Measurements from ENCODE around the gene PEF1. TPM values are rescaled to one million over a fixed set of nuclear protein-coding genes. Genes with fewer than 3 reads are reported as not detected.

Gene PEF1
- total and polyA plus RNA-seq, 2 donors (not counting 1 experiment from before 2014, with no cell fraction given) = 36.7 to 49.4 TPM

DNA sequence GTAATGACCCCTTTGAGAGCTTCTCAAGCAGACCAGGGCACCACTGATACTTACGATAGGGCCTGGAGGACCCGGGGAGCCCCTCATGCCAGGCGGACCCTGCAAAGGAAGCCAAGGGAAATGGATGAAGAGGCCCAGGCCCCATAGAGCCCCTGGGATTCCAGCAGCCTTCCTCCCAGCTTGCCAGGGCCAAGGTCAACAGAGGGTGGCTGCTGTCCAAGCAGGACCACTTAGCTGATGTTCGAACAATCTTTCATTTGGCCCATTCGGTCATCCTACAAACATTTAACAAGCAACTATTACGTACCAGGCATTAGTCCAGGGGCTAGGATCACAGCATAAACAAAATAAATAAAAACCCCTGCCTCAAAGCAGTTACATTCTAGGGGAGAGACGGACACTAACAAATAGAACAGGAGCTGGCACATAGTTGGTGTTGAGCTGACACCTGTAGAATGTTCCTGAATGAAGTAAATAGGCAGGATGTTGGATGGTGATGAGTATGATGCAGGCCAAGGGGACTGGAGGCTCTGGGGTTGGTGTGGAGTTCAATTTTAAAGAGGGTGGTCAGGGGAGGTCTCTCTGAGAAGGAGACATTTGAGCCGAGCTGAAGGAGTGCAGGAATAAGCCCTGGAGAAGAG lies 27.0 kb upstream of the PEF1 start:
- Histone ChIP-seq H3K36me3 (replicated peaks in 1 of 2; ENCODE audit: control extremely low read depth in 1 of 2, control insufficient read depth in 1 of 2, extremely low read depth in 1 of 2, insufficient read depth in 2 of 2, low read length in 1 of 2) (no peaks in the 10 kb centered on the region), H2AFZ (ENCODE audit: insufficient read depth, low read depth, low read length, poor library complexity, severe bottlenecking) (no peak overlapping the region), H3K27me3 (replicated peaks in 1 of 4; ENCODE audit: control extremely low read depth in 1 of 4, control insufficient read depth in 3 of 4, insufficient read depth in 4 of 4, low read length in 3 of 4) (peaks cover 0 to 29% (median 9%) of the 10 kb centered on the region in 4 experiments), H3K4me3 (ENCODE audit: control extremely low read depth in 1 of 5, extremely low read depth in 1 of 5, insufficient read depth in 1 of 5, low read depth in 2 of 5, low read length in 4 of 5) (no peak overlapping the region), H3K4me1 (ENCODE audit: control insufficient read depth in 2 of 2, insufficient read depth in 2 of 2, low read length in 2 of 2) (peaks cover 10 to 12% of the 10 kb centered on the region in 2 donors), H3K79me2 (ENCODE audit: control insufficient read depth, insufficient read depth, low read length) (no peaks in the 10 kb centered on the region), H3K9ac (ENCODE audit: low read length) (no peak overlapping the region), H3K4me2 (replicated peaks; ENCODE audit: low read depth, low read length, poor library complexity, severe bottlenecking) (no peak overlapping the region), H3K27ac (ENCODE audit: low read length in 2 of 2) (no peak overlapping the region), H3K9me3 (ENCODE audit: control extremely low read depth in 1 of 3, control insufficient read depth in 2 of 3, insufficient read depth in 1 of 3, low read length in 2 of 3) (no peaks in the 10 kb centered on the region), H4K20me1 (ENCODE audit: control insufficient read depth, insufficient read depth, low read length, poor library complexity, severe bottlenecking) (no peaks in the 10 kb centered on the region)
- Mint-ChIP-seq H3K27me3 (peaks cover 40% of the 10 kb centered on the region), H3K9me3 (ENCODE audit: insufficient read depth) (no peaks in the 10 kb centered on the region), H3K4me1 (peaks cover 10% of the 10 kb centered on the region), H3K4me3 (no peak overlapping the region), H3K27ac (no peak overlapping the region)
- CTCF ChIA-PET = interaction anchor here (1.3 kb wide), 1 partner anchor 292 kb away, joined by 3 read pairs; no protein-coding TSS in a partner anchor
- ATAC-seq (ENCODE audit: low read depth) (no peak), DNase-seq (no peak)
- POLR2A ChIA-PET = no interaction called here
- 90% methylated on average over 7 of the region's 8 CpGs for WGBS (ENCODE audit: insufficient coverage)
- TF ChIP-seq, protein P1, sequence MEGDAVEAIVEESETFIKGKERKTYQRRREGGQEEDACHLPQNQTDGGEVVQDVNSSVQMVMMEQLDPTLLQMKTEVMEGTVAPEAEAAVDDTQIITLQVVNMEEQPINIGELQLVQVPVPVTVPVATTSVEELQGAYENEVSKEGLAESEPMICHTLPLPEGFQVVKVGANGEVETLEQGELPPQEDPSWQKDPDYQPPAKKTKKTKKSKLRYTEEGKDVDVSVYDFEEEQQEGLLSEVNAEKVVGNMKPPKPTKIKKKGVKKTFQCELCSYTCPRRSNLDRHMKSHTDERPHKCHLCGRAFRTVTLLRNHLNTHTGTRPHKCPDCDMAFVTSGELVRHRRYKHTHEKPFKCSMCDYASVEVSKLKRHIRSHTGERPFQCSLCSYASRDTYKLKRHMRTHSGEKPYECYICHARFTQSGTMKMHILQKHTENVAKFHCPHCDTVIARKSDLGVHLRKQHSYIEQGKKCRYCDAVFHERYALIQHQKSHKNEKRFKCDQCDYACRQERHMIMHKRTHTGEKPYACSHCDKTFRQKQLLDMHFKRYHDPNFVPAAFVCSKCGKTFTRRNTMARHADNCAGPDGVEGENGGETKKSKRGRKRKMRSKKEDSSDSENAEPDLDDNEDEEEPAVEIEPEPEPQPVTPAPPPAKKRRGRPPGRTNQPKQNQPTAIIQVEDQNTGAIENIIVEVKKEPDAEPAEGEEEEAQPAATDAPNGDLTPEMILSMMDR (IDR thresholded peaks at IDR 0.05) = no peak
- no peak for TF ChIP-seq EZH2 (IDR thresholded peaks at IDR 0.05; ENCODE audit: borderline replicate concordance, insufficient read depth, low read depth, low read length, poor library complexity, severe bottlenecking)
- intact Hi-C loops (cut with micrococcal nuclease) = no loop called here

DNA sequence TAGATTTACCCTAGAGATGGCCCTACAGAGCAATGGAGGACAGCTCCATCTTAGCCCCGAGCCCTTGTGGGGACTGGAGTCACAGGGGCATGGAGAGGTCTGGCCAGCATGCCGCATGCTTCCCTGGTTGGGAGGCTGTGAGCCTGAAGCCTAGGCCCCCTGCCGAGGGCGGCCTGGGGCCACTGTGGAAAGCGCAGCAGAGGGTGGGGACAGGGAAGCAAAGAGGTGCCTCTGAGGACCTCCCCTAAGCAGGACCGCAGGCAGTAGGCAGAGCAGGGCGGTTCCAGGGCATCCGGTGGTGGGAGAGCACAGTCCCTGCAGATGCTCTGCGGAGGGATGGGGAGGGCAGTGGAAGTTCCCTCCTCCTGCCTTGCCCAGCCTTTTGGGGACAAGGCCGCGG lies 26.5 kb upstream of the PEF1 start:
- Histone ChIP-seq H3K4me3 (ENCODE audit: control extremely low read depth in 1 of 5, extremely low read depth in 1 of 5, insufficient read depth in 1 of 5, low read depth in 2 of 5, low read length in 4 of 5) (no peak overlapping the region), H3K27me3 (replicated peaks in 1 of 4; ENCODE audit: control extremely low read depth in 1 of 4, control insufficient read depth in 3 of 4, insufficient read depth in 4 of 4, low read length in 3 of 4) (peaks cover 0 to 29% (median 9%) of the 10 kb centered on the region in 4 experiments), H3K4me1 (ENCODE audit: control insufficient read depth in 2 of 2, insufficient read depth in 2 of 2, low read length in 2 of 2) (peaks cover 10 to 12% of the 10 kb centered on the region in 2 donors), H3K27ac (ENCODE audit: low read length in 2 of 2) (no peak overlapping the region), H4K20me1 (ENCODE audit: control insufficient read depth, insufficient read depth, low read length, poor library complexity, severe bottlenecking) (no peaks in the 10 kb centered on the region), H2AFZ (ENCODE audit: insufficient read depth, low read depth, low read length, poor library complexity, severe bottlenecking) (no peak overlapping the region), H3K4me2 (replicated peaks; ENCODE audit: low read depth, low read length, poor library complexity, severe bottlenecking) (no peak overlapping the region), H3K79me2 (ENCODE audit: control insufficient read depth, insufficient read depth, low read length) (no peaks in the 10 kb centered on the region), H3K9ac (ENCODE audit: low read length) (no peak overlapping the region), H3K36me3 (replicated peaks in 1 of 2; ENCODE audit: control extremely low read depth in 1 of 2, control insufficient read depth in 1 of 2, extremely low read depth in 1 of 2, insufficient read depth in 2 of 2, low read length in 1 of 2) (no peaks in the 10 kb centered on the region), H3K9me3 (ENCODE audit: control extremely low read depth in 1 of 3, control insufficient read depth in 2 of 3, insufficient read depth in 1 of 3, low read length in 2 of 3) (no peaks in the 10 kb centered on the region)
- Mint-ChIP-seq H3K4me3 (peak overlapping the region; percentile 5), H3K4me1 (peaks cover 10% of the 10 kb centered on the region), H3K27ac (no peak overlapping the region), H3K9me3 (ENCODE audit: insufficient read depth) (no peaks in the 10 kb centered on the region), H3K27me3 (peaks cover 40% of the 10 kb centered on the region)
- ATAC-seq (ENCODE audit: low read depth) = no peak
- ChIA-PET POLR2A (no interaction called here), CTCF (interaction anchor here (1.3 kb wide), 1 partner anchor 293 kb away, joined by 3 read pairs; no protein-coding TSS in a partner anchor)
- intact Hi-C loops (cut with micrococcal nuclease) = no loop called here
- no peak for DNase-seq
- TF ChIP-seq EZH2 (IDR thresholded peaks at IDR 0.05; ENCODE audit: borderline replicate concordance, insufficient read depth, low read depth, low read length, poor library complexity, severe bottlenecking) = no peak
- TF ChIP-seq, protein P1 (IDR thresholded peaks at IDR 0.05) = no peak
- 97% methylated on average over 11 of the region's 11 CpGs for WGBS (ENCODE audit: insufficient coverage)
